ENCODE measurements around the gene NHSL1.

DNA sequence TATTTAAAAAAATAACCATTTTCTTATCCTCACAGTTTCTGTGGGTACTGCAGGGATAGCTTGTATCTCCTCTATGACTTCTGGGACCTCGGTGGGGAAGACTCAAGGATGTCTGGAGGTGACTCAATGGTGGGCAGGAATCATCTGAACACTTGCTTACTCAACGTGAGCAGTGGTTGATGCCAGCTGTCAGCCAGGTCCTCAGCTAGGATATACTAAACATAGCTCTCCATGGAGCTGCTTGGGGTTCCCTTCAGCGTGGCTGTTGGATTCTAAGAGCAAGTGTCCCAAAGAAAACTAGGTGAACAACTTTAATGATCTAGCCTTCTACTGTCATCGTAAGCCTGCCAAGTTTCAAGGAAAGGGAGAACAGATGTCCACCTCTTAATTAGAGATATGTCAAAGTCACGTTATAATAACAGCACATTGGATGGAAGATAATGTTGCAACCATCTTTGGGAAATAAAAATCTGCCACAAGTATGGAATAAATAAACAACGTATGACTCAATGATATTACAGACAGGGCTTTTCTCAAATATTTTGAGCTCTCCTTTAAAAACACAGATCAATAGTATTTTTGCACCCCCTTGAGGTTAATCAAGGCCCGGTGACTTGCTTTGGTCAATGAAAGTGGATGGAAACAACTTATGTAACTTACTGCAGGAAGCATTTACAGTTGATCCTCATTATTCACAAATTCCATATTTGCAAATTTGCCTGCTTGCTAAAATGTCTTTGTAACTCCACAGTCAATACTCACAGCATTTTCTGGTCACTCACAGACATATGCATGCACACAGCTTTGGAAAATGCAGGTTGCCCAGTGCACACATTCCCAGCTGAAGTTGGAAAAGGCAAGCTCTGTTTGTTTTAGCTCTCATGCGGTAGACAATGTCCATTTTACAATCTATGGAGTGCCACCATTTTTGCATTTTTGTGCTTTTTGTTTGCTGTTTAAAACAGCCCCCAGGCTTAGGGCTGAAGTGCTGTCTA is 101.9 kb downstream of the NHSL1 start:
- TF ChIP-seq CTCF (IDR thresholded peaks at IDR 0.05), result no peak
- no peak for TF ChIP-seq ZFX (IDR thresholded peaks at IDR 0.05; ENCODE audit: borderline replicate concordance)

All from 22Rv1 (cell line).